GM21528 (cell line): ENCODE data around the gene SUFU.
"Not testable (repeated sequence)": the region's sequence is repeated elsewhere in the genome, so short reads cannot be mapped to it uniquely, and the experiment has no call there.

Source experiments
- ATAC-seq: cut with Tn5 transposase; IDR thresholded peaks from one replicate; pipeline ENCODE4 v1.9.1; 2021; ENCODE audit warnings: mild to moderate bottlenecking, moderate library complexity; ENCODE audit not compliant: unreplicated experiment, low FRiP score

The SUFU gene

DNA sequence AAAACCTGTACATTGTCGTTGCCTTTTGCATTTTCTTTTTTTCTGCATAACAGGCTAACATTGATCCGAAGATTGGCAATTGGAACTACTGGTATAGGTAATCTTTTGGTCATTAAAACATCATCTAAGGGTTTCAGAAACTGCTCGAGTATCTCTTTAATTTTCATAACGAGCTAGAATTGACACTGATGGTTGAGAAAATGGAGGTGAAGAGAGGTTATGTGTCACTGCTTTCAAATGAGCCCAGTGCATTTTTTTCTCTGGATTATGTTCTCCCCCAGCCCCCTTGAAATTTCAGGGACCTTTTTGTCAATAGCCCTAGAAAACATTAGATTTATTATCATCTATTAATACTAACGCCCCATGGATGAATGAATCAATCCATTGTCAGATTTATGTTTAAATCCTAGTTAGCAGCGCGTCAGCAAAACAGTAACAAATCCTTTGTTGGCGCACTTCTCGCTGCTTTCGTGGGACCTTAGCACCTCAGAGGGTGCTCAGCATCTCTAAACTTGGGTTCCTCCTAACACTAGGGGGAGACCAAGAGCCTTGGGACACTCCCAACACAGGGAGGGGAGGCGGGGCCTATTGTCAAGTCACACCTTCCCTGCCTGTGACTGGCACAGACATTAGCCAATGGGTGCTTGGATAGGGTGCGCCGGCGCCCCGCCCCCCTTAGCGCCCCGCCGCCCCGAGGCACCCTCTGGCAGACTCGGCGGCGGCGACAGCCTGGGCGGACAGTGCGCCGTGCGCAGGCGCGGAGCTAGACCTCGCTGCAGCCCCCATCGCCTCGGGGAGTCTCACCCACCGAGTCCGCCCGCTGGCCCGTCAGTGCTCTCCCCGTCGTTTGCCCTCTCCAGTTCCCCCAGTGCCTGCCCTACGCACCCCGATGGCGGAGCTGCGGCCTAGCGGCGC lies at the start of gene SUFU:
Gene SUFU (plus strand): TSS at position 709 of the 915 bp plus-strand sequence. CDS start 181 bp downstream, at position 890.
- peak; percentile 61 for ATAC-seq

DNA sequence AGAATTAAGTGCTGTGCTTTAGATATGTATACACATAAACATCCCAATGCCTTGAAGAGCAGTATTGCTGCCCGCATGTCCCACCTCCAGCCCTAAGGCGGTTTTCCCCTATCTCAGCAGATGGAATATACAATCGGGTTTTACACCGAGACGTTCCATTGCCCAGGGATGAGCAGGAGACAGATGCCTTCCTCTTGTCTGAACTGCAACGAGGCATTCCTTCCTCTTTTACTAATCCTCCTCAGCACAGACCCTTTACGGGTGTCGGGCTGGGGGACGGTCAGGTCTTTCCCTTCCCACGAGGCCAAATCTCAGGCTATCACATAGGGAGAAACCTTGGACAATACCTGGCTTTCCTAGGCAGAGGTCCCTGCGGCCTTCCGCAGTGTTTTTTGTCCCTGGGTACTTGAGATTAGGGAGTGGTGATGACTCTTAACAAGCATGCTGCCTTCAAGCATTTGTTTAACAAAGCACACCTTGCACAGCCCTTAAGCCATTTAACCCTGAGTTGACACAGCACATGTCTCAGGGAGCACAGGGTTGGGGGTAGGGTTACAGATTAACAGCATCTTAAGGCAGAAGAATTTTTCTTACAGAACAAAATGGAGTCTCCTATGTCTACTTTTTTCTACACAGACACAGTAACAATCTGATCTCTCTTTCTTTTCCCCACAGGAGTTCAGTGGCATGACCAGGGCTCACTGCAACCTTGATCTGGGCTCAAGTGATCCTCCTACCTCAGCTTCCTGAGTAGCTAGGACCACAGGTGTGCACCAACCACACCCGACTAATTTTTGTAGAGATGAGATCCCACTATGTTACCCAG lies 48.9 kb upstream of the SUFU start:
- ATAC-seq = not testable (repeated sequence)

DNA sequence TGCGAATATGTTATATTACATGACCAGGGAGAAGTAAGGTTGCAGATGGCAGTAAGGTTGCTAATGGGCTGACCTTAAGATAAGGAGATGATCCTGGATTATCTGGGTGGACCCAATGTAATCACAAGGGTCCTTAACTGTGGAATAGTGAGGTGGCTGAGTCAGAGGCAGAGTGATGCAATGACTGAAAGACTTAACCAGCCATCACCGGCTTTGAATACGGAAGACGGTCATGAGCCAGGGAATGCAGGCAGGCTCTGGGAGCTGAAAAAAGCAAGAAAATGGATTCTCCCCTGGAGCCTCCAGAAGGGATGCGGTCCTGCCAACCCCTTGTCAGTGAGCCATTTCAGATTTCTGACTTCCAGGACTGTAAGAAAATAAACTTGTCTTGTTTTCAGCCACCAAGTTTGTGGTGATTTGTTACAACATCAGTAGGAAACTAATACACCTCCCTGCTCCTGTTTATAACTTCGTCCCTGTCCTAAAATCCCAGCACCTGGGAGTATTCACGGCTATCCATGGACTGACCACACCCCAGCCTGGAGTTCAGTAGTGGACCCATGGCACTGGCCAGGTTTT lies 47.8 kb upstream of the SUFU start:
- ATAC-seq = no peak

DNA sequence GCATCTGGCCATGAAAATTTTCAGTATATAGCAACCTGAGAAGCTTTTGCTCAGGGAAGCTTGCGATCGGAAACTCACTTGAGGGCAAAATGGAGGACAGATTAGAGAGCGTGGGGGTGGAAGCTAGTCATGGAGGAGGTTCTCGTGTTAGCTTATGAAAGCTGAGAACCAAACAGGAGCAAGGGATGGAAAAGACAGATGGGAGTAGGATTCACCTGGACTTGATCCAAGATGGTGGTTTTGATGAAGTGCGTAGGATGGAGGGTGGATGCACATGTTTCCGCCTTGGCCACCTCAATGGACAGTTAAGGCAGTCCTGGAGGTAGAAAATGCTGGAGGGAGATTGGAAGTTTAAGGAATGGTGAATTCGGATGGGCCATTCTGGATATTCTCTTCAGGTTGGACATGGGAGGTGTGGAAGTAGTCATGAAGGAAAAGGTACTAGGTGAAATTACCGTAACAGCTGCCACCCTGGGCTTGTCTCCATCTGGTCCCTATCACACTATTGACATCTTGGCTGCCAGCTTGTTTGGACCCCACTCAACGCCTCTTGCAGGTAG lies 46.1 kb upstream of the SUFU start:
- no peak for ATAC-seq

DNA sequence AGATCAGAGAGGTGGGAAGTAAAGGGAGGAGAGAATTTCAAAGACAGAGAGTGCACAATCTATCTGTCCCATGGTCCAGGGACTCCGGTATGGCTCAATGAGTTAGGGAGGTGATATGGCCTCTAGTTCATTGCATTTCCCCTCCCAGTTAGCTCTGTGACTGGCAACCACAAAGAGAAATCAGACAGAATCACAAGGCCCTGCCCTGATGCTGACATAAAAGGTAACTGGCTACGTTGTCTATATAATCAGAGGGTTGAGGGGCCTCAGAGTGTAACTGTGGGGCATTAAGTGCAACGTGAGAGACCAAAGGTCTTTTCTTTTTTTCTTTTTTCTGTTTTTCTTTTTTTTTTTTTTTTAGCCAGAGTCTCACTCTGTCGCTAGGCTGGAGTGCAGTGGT lies 45.1 kb upstream of the SUFU start:
- no peak for ATAC-seq

DNA sequence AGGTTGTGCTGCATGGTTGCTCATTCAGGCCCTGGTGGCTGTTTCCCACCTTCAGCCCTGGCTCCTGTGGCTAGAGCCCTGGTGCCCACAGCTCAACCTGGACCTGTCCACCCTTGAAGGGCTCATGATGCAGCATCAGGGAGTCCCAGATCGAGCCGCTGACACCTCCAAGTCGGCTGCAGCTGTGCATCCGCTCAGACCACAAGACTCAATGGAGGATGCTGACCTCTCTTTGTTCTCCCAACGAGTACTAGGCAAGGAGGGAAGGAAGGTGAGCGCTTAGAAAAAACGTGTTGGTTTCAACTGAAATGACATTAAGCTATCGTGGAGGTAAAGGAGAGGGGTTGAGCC lies 43.0 kb upstream of the SUFU start:
- ATAC-seq = peak; percentile 18

DNA sequence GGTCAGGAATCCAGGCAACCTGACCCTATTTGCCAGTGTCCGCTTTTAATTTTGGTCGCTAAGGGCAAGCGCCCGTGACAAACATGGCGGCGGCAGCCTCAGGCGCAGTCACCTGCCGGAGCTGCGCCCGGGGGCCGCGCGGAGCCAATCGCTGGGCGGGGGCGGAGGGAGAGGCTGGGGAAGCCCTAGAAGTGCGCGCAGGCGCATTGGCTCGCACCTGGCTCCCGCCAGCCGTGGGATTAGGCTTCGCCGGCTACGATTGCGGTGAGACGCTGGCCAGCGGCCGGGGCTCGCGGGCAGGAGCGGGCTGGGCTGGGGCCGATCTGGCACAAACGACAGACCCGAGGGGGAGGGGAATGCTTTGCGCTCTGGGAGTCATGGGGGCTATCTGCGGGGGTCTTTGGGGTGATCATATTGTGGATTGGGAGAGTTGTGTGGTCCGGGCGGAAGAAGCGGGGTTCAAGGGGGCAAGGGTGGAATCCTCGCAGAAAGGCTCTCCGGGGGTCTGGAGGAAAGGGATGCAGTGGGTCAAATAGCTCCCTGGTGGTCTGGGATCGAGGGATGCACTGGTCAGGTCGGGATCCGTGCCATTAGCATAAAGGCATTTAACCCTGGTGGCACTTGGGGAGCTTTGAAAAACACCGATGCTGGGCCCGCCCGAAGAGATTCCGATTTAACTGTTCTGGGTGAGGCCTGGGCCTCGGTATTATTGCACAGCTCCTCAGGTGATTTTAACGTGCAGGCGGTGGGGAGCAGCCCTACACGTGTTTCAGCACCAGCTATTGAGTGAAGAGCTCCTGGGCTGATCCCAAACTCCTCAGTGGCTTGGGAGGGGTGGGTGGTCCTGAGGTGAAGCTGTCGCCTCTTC lies 42.4 kb upstream of the SUFU start:
- ATAC-seq = peak; percentile 70

DNA sequence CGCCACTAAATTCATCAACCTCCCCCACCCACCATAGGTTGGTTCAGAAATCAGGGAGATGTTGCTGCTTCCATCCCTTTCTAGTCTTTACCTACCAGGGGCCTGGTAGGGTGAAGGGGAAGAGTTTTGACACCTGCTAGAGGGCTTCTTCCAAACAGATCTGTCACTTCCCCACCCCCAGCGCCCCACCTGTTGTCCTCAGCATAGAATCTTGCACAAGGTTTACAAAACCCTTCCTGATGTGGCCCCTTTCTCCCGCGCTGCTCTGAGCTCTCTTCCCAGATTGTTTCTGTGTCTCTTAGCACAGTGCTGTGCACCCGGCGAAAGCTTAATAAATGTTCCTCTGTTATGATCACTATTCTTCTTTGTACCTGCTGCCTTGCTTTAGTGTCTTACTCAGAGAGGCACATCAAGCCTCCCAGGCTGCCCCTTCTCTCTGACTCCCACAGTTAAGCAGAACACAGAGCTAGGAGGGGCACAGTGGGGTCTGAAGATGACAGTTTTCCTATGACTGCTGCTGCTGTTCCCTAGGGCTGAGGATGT lies 41.2 kb upstream of the SUFU start:
- ATAC-seq = no peak

DNA sequence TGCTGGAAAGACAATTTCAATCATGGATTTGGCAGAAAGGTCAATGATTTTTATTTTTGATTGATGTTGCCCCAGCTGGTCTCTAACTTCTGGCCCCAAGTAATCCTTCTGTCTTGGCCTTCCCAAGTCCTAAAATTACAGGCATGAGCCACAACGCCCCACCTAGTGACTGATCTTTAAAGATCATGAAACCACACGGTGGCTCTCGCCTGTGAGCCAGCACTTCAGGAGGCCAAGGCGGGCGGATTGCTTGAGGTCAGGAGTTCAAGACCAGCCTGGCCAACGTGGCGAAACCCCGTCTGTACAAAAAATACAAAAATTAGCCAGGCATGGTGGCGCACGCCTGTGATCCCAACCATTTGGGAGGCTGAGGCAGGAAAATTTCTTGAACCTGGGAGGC lies 39.8 kb upstream of the SUFU start:
- ATAC-seq = no peak

DNA sequence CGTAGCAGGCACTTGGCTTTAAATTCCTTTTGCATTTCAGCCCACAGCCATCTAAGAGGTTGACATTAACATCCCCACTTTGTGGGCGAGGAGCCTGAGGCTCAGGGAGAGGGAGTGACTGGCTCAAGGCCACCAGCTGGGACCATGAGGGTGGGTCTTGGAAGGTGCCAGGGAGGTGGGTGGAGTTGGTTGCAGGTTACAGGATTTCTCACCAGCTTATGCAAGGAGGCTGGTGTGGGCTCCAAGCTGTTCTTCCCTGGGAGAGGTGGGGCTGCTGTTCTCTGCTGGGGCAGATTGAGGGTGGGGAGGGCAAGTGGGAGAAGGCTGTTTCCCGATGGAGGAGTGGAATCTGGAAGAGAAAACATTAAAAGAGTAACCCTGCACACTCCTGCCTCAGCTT lies 38.3 kb upstream of the SUFU start:
- no peak for ATAC-seq

DNA sequence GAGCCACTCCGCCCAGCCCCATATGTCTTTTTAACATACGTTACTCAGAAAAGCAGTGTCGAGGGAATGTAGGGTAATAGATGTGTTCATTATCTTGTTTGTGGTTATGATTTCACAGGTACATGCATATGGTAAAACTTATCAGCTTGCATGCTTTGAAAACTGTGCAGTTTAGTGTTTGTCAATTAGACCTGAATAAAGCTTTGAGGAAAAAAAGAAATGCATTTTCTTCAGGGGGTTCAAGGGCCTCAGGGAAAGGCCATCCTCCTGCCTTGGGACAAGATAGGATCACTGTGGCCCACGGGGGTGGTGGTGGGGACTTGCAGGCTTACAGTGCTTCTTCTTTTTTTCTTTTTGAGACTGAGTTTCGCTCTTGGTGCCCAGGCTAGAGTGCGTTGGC lies 36.5 kb upstream of the SUFU start:
- ATAC-seq = no peak

DNA sequence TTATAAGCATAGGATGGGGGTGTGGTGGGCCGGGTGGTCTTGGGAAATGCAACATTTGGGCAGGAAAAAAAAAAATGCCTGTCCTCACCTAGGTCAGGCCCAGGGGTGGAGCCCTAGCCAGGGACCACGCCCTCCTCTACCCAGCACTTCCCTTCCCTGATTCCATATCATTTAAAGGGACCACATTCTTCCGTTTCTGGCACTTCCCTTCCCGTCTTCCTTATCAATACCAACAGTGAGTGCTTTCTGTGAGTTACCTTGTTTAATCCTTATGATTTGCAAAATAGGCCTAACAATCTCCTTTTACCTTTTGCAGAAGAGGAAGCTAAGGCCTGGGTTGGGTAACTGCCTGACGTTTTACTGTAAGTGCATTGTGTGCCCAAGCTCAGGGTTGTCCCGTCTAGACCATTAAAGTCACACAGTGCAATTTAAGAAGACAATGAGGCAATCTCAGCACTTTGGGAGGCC lies 35.8 kb upstream of the SUFU start:
- ATAC-seq = no peak

DNA sequence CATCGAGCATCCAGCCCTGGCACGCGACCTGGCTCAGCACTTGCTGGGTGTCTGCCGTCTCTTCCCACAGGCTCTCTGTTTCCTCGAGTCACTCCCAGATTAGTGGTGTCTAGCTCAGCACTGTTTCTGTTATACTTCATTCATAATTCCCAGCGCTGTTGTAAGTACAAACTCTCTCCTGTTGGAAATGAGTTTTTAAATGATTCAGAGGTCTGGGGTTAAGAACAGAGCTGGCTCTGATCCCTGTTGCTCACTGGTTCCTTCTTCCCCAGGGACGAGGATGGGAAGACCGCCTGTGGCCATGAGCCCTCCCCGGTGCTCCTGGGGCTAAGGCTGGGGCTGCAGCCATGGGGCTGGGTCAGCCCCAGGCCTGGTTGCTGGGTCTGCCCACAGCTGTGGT lies 35.1 kb upstream of the SUFU start:
- ATAC-seq = no peak

DNA sequence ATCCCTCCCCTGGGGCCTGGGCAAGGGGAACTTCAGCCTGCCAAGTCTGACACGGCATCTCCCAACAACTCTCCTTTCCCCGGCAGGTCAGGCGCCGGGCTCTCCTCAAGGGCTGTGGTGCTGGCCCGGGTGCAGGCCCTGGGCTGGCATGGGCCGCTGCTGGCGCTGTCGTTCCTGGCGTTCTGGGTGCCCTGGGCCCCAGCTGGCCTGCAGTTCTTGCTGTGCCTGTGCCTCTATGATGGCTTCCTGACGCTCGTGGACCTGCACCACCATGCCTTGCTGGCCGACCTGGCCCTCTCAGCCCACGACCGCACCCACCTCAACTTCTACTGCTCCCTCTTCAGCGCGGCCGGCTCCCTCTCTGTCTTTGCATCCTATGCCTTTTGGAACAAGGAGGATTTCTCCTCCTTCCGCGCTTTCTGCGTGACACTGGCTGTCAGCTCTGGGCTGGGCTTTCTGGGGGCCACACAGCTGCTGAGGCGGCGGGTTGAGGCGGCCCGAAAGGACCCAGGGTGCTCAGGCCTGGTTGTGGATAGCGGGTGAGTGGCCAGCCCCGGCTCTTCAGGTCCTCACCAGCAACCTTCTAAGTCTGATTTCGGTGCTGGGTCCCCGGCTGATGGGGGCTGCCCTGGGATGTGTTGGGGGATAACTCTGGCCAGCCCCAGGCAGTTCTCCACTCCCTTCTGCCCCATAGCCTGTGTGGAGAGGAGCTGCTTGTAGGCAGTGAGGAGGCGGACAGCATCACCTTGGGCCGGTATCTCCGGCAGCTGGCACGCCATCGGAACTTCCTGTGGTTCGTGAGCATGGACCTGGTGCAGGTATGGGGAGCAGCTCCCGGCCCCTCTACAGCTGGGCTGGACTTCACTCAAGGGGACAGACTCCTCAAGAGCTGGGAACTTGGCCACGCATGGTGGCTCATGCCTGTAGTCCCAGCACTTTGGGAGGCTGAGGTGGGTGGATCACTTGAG lies 32.9 kb upstream of the SUFU start:
- ATAC-seq = no peak

DNA sequence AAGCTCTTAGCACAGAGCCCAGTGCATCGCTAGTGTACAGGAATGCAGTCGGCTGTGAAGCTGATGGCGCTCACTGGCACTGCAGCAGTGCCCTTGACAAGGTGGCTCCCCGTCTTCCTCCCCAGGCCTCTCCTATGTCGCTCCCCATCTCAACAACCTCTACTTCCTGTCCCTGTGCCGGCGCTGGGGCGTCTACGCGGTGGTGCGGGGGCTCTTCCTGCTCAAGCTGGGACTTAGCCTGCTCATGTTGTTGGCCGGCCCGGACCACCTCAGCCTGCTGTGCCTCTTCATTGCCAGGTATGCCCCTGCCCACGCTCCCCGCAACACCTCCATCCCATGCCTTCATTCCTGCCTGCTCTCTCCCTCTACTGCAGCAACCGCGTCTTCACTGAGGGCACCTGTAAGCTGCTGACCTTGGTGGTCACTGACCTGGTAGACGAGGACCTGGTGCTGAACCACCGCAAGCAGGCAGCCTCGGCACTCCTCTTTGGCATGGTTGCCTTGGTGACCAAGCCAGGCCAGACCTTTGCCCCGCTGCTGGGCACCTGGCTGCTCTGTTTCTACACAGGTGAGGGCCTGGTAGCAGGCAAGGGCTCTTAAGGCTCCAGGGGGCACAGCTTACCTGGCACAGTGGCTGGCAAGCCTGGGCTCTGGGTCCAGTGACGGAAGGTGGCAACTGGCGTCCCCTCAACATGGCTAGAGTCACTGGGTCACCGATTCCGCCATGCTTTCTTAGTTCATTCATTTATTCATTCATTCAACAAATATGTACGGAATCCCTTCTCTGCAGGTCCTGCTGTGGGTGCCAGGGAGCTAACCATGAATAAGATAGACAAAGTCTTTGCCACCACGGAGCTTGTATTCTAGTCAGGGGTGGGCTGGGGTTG lies 30.1 kb upstream of the SUFU start:
- no peak for ATAC-seq

DNA sequence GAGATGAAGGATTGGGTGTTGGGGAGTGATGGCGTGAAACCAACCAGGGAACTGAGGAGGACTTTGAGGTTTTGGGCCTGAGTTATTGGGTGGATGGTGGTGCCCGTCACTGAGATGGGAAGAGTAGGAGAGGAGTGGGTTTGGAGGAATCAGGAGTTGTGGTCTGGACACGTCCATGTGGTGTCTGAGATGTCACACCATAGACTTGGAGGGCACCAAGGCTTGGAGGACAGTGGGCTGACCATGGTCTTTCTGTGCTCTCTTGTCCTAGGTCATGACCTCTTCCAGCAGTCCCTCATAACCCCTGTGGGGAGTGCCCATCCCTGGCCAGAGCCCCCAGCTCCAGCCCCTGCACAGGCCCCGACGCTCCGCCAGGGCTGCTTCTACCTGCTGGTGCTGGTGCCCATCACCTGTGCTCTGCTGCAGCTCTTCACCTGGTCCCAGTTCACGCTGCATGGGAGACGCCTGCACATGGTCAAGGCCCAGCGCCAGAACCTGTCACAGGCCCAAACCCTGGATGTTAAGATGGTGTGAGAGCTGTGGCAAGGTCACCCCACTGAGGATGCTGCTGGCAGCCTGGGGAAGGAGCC lies 28.2 kb upstream of the SUFU start:
- no peak for ATAC-seq

DNA sequence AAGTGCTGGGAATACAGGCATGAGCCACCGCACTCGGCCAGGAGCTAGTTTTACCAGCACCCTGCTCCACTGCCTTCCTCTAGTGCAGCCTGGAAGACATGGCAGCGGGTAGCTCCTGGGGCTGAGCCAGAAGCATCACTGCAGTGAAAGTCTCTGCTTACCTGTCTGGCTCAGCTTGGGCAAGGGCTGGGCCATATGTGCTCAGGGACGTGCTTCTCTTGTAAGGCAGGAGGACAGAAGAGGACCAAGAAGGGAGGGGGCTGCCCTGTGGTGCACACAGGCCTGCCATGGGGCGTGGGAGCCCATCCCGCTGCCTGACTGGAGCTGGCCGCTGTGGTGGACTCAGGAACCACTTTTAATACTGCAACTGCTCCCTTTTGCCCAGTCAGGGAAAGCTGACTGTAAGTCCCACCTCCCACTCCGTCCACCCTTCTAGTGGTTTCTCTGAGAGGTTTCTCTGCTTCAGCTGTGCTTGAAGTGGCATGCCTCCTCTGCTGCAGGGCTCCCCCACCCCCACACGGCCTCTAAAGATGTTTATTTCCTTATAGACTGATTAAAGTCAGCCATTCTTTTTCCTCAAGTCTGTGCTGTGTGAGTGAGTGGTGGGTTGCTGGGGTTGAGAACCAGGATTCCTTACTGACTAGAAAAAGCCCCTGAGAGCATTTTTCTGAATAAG lies 27.2 kb upstream of the SUFU start:
- ATAC-seq = no peak
